GM19025 (cell line): ENCODE results near the gene ADCY2.

Experiments
- ATAC-seq: cut with Tn5 transposase; IDR thresholded peaks from one replicate; pipeline ENCODE4 v1.9.1; 2021; ENCODE audit warnings: mild to moderate bottlenecking, low read depth, moderate library complexity; ENCODE audit not compliant: unreplicated experiment

The ADCY2 gene

DNA sequence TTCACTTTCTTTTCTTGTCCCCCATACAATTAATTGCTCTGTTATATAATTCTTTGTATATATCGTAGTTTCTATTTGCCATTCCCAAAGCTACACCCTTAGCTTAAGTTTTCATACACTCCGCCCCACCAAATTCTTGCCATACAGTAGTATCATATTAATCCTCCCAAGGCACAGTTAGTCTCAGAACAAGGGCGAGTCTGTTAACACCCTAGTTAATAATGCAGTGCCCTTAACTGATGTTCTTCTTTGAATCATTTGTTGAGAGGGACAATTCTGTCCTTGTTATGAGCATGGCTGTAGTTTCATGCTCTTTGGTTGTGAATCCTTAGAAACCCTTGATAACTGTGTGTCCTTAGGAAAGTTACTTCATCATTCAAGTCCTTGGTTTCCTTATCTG, 248.8 kb downstream of the ADCY2 start:
- no peak for ATAC-seq

GRCh38 chr5:7650755-7651154, 254.8 kb downstream of the ADCY2 start:
- no peak for ATAC-seq

DNA sequence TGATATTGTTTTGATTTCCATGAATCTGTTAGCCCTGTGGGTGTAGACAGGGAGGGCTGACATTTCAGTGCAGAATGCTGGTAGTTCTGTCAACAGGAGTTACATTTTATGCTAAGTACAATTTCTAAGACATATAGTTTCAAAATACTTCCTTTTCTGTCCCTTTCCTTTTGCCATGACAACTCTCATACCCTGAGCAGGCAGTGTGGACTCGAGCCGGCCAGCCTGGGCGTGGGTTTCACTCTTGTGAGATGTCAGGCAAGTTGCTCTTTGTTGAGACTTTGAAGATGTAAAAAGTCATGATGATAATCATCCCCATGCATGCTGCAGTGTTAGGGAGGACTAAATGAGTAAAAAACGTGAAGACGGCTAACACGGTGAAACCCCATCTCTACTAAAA, 257.1 kb downstream of the ADCY2 start:
- ATAC-seq, result no peak

GRCh38 chr5:7657153-7657552, 261.2 kb downstream of the ADCY2 start:
- ATAC-seq, result no peak

- no peak for ATAC-seq
These were observed 263.5 kb downstream of the ADCY2 start for GRCh38 chr5:7659420-7659819.

- no peak for ATAC-seq
These were observed 266.4 kb downstream of the ADCY2 start for GRCh38 chr5:7662289-7662688.

GRCh38 chr5:7663808-7664207, 267.9 kb downstream of the ADCY2 start:
- no peak for ATAC-seq

DNA sequence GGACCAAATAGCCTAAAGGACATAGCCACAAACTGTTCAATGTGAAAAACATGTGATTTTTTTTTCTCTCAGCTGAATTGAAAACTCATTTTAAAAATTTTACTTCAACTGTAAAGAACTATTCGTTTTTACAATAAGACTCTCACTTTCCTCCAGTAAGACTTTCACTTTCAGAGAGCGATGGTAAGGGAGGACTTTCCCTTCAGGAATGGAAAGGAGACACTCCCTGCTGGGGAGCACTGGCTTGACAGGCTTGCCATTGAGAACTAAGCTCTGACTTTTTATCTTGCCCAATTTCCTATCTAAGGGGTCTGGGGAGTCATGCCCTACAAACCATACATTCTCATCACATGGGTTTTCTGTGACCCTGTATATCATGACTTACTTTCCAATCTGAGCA, 268.3 kb downstream of the ADCY2 start:
- ATAC-seq, result no peak

DNA sequence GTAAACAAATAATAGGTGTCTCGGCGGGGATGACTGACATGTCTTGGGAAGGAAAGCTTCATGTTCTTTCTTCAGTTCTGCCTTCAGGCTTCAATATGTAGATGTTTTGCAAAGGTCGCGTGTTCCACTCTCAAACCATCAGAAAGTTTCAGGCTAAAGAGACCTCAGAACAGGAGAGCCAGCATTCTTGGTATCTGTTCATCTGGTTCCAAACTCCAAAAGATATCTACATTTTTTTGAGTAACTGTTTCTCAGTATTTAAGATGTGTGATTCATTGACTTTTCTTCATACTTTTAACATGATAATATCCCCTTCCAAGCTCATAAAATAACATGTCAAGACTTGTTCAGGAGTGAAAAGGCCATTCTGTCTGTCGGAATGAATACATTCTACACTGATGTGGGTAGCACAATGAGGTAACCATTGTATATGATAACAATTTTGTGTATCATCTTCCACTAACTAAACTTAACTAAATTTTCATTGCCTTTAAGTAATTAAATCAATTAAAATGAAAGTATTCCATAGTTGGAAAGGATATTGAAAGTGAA, 271.4 kb downstream of the ADCY2 start:
- ATAC-seq, result no peak

DNA sequence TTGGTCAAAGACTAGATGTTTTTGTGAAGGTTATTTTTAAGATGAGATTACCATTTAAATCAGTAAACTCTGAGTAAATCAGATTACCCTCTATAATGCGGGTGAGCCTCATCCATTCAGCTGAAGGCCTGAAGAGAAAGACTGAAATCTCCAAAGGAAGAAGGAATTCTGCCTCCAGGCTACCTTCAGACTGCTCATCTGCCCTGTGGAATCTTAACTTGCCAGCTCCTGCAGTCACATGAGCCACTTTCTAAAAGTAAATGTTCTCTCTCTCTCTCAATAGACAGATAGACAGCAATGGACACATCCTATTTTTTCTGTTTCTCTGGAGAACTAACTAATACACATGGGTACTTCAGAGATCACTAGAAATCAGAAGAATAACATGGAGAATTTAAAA, 272.2 kb downstream of the ADCY2 start:
- ATAC-seq, result no peak

- ATAC-seq, result no peak
These were observed 272.7 kb downstream of the ADCY2 start for GRCh38 chr5:7668627-7669026.

DNA sequence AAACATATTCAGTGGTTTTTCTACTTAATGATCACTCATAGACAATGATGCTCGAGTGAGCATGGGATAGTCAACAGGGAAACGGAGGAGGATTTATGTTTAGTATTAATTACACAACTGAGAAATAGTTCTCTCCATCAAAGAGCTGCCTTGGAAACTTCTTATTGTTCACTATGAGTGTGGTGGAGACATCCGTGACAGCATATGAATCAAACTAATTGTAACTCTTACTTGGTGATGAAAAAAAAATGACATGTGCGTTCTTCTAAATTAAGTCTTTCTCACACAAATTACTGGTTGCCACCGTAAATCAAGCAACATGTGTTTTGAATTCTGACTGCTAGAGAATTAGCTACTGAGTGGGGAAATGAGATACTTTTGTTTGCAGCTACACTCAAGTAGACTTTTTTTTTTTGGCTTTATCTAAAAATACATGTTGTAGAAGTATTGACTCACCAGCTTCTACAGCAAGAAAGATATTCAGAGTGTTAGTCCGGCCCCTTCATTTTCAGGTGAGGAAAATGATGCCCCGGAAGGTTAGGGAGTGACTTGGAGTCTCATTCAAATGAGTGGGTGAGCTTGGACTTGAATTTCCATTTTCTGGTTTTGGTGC, 275.5 kb downstream of the ADCY2 start:
- no peak for ATAC-seq

DNA sequence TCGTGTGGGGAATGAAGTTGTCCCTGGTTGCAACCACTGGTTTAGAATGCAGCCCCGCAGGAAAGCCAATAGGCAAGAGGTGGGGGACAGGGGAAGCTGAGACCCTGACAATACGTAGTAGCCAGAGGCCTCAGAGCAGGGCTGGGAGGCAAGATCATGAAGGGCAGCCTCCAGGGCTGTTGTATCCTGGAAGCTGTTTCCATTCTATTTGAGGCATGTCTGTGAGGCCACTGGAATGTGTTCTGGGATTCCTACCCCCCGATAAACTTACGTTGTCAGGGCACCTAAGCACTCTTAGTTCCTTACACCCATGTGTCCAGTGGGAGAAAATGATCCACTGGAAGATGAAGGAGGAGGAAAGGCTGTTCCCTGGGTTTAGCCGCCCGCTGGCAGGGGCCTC, 277.7 kb downstream of the ADCY2 start:
- no peak for ATAC-seq

- ATAC-seq, result no peak
These were observed 280.5 kb downstream of the ADCY2 start for GRCh38 chr5:7676455-7676854.

GRCh38 chr5:7678030-7678429, 282.1 kb downstream of the ADCY2 start:
- ATAC-seq, result no peak

DNA sequence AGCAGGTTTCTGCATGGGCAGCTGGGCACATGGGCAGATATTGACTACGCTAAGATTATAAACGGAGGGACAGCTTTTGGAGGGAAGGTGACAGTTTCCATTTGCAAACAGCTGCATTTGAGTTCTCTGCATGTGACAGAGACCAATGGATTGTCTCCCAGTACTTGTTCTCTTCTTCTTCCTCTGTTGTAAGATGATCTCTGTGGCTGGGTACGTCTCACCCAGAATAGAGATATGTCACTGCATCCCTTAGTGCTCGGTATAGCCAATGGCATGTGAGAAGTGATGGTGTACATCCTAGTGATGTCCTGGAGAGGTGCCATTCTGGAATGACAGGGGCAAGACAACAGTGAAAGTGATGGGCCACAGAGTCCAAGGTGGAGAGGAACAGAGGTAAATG, 283.7 kb downstream of the ADCY2 start:
- no peak for ATAC-seq

GRCh38 chr5:7680260-7680659, 284.3 kb downstream of the ADCY2 start:
- ATAC-seq, result no peak

- no peak for ATAC-seq
These were observed 286.4 kb downstream of the ADCY2 start for GRCh38 chr5:7682379-7682778.

DNA sequence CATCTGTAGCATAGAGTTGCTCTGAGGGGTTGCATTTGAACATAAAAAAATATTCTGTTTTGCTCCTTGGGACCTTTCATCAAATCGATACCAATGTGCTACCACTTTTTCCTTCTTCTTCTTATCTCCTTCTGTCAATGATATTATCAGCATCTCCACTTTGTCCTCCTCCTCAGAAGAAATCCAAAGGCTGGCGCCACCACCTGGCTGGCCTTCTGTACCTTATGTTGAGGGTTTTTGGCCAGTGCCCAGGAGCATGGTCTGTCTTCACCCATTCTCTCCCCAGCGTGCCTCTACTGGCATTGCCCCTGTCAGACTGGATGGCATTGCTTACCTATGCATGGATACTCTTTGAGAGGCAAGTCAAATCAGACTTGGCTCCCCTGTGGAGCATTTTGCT, 287.8 kb downstream of the ADCY2 start:
- ATAC-seq, result no peak

DNA sequence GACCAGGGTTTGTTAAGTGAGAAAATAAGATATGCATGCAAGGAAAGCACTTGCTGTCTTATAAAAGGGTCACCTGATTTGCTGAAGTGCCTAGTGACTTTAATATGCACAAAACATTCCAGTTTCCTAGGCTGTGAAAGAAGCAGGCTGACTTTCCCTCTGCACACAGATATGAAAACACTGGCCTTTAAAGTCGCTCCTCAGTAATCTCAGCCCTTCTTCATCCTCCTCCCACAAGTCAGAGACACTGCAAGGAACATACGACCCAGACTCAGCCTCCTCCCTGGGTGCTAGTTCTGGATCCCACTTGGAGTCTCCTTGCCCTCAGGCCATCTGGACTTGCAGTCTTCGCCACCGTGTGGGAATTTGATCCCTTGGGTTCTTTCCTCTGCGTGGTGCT, 288.9 kb downstream of the ADCY2 start:
- ATAC-seq, result no peak

DNA sequence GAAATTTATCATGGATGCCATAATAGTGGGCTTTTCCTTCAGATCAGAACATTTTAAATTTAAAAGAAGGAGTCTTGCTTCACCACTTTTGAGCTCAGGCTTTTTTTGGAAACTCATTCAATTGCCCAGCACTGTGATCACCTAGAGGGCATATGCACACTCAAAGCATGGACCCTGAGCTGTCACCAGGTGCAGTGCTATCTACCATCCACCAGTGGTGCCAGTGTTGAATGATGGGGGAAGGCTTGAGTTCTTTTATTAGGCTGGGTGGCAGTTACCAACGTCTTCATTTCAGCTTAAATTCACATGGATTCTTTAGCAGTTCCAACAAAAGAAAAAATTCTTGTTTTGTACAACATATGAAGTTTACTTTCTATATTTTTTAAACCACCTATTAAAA, 290.9 kb downstream of the ADCY2 start:
- no peak for ATAC-seq

GRCh38 chr5:7690557-7690956, 294.6 kb downstream of the ADCY2 start:
- no peak for ATAC-seq

- ATAC-seq, result no peak
These were observed 309.3 kb downstream of the ADCY2 start for GRCh38 chr5:7705261-7705660.
